GDM1 (cell line): ENCODE data around the gene HTR3D.
"Not testable (repeated sequence)": the region's sequence is repeated elsewhere in the genome, so short reads cannot be mapped to it uniquely, and the experiment has no call there.

Experiments used
- DNase-seq: peaks from one replicate; lab custom pipeline; 2025; lab: John Stamatoyannopoulos, UW

Gene HTR3D

GRCh38 chr3:184071142-184071541 lies 39.6 kb downstream of the HTR3D start:
- DNase-seq: not testable (repeated sequence)

- DNase-seq: no peak
Observed at GRCh38 chr3:184073621-184074020, 42.1 kb downstream of the HTR3D start.

- DNase-seq: no peak
Observed at GRCh38 chr3:184075901-184076300, 44.4 kb downstream of the HTR3D start.

- DNase-seq: no peak
Observed at GRCh38 chr3:184077881-184078280, 46.3 kb downstream of the HTR3D start.

GRCh38 chr3:184078851-184079250 lies 47.3 kb downstream of the HTR3D start:
- no peak for DNase-seq

- DNase-seq: no peak
Observed at GRCh38 chr3:184081116-184081830, 49.7 kb downstream of the HTR3D start.

- DNase-seq: no peak
Observed at GRCh38 chr3:184082034-184082433, 50.5 kb downstream of the HTR3D start.

GRCh38 chr3:184082465-184082864 lies 50.9 kb downstream of the HTR3D start:
- no peak for DNase-seq

- DNase-seq: no peak
Observed at GRCh38 chr3:184085389-184085852, 53.9 kb downstream of the HTR3D start.
